ENCODE results near the gene TMEM107. TPM values are rescaled to one million over a fixed set of nuclear protein-coding genes. Genes with fewer than 3 reads are reported as not detected.
A peak's percentile ranks its signal among the peaks of the same experiment; 100 is the strongest.

Gene TMEM107
- total and polyA plus RNA-seq, 2 experiments from 2014 or later, result 40.7 to 54.6 TPM

DNA sequence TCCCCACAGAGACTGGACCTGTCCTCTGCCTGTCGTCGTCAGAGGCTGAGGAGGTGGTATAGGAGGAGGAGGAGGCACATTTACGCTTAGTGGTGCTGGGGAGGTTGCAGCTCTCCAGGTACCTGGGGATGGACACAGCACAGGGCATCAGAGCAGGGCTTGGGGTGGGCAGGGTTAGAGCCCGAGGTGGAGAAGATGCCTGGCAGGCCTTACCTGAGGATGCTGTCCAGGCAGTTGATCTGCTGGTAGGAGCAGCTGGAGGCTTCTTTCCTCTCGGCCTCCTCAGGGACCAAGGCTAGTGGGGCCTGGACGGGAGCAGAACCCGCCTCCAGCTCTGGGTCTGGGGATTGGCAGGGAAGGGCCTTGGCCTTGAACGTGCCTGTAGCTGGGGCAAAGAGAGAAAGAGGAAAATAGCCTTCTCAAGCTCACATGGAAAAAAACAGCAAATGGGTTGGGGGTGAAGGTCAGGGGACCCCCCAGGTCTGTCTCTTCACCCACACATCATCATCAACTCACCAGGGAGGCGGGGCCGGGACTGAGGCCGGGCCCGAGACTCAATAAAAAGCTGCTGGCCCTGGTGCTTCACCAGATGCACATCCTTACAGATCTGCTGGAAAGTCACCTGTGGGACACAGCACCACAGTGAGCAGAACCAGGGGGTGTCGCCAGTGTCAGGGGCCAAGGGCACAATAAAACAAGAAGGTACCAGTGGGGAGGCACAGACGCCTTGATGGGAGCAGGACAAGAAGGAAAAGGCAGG is 29.6 kb downstream of the TMEM107 start:
- peaks cover 17% of the 10 kb centered on the region for H3K4me1 ChIP-seq (ENCODE audit: low read depth)
- H3K36me3 ChIP-seq, result peaks cover 69% of the 10 kb centered on the region
- no peak overlapping the region for H3K27ac ChIP-seq
- no peaks in the 10 kb centered on the region for H3K9me3 ChIP-seq (ENCODE audit: low read depth)
- TF ChIP-seq, protein P1, sequence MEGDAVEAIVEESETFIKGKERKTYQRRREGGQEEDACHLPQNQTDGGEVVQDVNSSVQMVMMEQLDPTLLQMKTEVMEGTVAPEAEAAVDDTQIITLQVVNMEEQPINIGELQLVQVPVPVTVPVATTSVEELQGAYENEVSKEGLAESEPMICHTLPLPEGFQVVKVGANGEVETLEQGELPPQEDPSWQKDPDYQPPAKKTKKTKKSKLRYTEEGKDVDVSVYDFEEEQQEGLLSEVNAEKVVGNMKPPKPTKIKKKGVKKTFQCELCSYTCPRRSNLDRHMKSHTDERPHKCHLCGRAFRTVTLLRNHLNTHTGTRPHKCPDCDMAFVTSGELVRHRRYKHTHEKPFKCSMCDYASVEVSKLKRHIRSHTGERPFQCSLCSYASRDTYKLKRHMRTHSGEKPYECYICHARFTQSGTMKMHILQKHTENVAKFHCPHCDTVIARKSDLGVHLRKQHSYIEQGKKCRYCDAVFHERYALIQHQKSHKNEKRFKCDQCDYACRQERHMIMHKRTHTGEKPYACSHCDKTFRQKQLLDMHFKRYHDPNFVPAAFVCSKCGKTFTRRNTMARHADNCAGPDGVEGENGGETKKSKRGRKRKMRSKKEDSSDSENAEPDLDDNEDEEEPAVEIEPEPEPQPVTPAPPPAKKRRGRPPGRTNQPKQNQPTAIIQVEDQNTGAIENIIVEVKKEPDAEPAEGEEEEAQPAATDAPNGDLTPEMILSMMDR (IDR thresholded peaks at IDR 0.05; ENCODE audit: low read depth, low read length), result no peak
- H3K27me3 ChIP-seq, result no peaks in the 10 kb centered on the region
- H3K4me3 ChIP-seq, result no peak overlapping the region
- no peak for DNase-seq (ENCODE audit: low read depth in 1 of 2, low spot score in 1 of 2)

DNA sequence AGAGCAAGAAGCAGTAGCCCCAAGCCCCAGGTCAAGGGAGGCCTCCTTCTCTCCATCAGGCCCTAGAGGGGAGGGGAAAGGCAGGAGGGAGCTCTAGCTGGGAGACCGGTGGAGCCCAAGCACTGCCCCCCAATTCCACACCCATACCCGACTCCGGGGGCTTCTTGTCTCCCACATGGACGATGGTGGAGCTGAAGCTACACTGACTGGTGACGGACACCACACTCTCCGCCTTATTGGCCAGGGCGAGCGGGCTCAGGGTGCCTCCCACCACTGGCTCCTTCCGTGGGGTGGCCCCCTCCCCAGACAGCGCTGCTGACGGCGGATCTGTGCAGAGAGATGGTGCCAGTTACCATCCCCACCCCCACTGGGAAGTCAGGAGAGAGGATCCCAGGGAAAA is 30.4 kb downstream of the TMEM107 start:
- H3K4me3 ChIP-seq, result no peak overlapping the region
- H3K27ac ChIP-seq, result peak overlapping the region; percentile 39
- no peaks in the 10 kb centered on the region for H3K9me3 ChIP-seq (ENCODE audit: low read depth)
- H3K36me3 ChIP-seq, result peaks cover 72% of the 10 kb centered on the region
- DNase-seq (ENCODE audit: low read depth in 1 of 2, low spot score in 1 of 2), result no peak
- no peaks in the 10 kb centered on the region for H3K27me3 ChIP-seq
- TF ChIP-seq, protein P1 (IDR thresholded peaks at IDR 0.05; ENCODE audit: low read depth, low read length), result no peak
- H3K4me1 ChIP-seq (ENCODE audit: low read depth), result peaks cover 15% of the 10 kb centered on the region

DNA sequence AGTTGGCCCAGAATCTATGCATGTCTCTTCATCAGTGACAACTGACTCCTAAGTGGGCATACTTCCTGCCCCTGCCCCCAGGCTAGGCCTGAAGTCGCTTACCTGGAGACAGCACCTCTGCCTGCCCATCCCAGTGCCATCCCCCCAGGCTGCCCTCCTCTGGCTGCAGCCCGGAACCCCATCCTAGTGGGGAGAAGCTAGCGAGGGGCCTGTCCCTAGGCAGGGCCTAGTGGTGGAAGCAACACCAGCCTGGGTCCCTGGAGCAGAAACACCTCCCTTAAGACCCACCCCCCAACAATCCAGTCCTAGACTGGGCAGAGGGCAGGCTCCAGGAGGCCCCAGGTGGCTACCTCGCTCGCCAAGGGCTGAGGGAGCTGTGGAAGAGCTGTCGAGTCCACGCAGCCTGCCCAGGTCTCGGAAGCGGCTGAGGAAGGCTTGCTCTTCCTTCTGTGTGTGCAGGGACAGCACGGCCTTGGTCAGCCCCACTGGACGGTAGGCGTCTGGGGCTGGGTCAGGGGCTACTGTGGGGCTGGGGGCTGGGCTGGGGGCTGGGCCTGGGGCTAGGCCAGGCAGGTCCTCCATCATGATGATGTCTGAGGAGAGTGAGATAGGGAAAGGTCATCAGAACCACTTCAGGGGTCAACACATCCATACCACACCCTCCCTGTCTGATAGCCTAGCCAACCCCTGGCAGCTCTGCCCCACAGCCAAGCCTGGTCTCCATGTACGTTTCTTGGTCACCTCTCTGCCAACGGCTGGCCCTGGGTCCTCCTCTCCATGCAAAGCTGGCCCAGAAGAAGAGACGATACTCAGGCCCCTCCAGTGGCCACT is 31.6 kb downstream of the TMEM107 start:
- no peaks in the 10 kb centered on the region for H3K9me3 ChIP-seq (ENCODE audit: low read depth)
- no peaks in the 10 kb centered on the region for H3K27me3 ChIP-seq
- peaks cover 68% of the 10 kb centered on the region for H3K36me3 ChIP-seq
- DNase-seq (ENCODE audit: low read depth in 1 of 2, low spot score in 1 of 2), result no peak
- H3K4me3 ChIP-seq, result no peak overlapping the region
- H3K27ac ChIP-seq, result peak overlapping the region; percentile 57
- TF ChIP-seq, protein P1 (IDR thresholded peaks at IDR 0.05; ENCODE audit: low read depth, low read length), result no peak
- H3K4me1 ChIP-seq (ENCODE audit: low read depth), result peaks cover 8% of the 10 kb centered on the region

DNA sequence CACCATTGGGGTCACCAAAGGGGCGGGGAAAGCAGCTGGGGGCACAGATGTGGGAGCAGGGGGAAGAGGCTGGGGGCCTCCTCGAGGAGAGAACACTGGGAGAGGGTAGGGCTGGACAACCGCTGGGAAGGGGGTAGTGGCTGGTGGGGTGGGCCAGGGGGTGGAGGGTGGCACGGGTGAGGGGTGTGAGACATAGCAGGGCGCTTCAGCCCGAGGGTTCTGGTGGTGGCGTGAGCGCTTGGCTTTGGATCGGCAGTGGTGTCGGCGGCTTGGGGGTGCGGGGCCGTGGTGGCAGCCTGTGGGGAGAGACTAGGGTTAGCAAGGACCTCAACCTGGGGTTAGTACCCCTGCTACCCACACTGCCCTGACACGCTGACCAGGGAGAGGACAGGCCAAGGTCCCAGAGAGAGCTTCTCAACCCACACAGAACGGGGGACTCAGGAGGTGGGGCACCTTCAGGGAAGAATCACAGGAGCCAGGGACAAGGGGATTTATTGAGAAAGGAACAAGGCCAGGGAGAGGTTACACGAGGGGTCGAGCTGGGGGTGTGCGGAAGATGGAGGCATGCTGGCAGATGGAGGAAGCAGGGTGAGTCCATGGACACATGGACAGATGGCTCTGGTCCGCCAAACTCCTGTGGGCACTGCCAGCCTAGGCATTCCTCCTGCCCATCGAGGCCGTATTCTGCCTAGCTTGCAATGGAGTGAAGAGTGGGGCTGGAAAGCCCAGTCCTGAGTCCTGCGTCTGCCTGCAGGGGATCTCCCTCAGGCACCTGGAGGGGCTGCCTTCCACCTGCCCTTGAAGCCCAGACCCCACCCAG is 32.4 kb downstream of the TMEM107 start:
- H3K27ac ChIP-seq, result no peak overlapping the region
- H3K4me1 ChIP-seq (ENCODE audit: low read depth), result peaks cover 5% of the 10 kb centered on the region
- H3K27me3 ChIP-seq, result no peaks in the 10 kb centered on the region
- no peak overlapping the region for H3K4me3 ChIP-seq
- no peak for DNase-seq (ENCODE audit: low read depth in 1 of 2, low spot score in 1 of 2)
- TF ChIP-seq, protein P1 (IDR thresholded peaks at IDR 0.05; ENCODE audit: low read depth, low read length), result no peak
- peaks cover 63% of the 10 kb centered on the region for H3K36me3 ChIP-seq
- H3K9me3 ChIP-seq (ENCODE audit: low read depth), result no peaks in the 10 kb centered on the region

DNA sequence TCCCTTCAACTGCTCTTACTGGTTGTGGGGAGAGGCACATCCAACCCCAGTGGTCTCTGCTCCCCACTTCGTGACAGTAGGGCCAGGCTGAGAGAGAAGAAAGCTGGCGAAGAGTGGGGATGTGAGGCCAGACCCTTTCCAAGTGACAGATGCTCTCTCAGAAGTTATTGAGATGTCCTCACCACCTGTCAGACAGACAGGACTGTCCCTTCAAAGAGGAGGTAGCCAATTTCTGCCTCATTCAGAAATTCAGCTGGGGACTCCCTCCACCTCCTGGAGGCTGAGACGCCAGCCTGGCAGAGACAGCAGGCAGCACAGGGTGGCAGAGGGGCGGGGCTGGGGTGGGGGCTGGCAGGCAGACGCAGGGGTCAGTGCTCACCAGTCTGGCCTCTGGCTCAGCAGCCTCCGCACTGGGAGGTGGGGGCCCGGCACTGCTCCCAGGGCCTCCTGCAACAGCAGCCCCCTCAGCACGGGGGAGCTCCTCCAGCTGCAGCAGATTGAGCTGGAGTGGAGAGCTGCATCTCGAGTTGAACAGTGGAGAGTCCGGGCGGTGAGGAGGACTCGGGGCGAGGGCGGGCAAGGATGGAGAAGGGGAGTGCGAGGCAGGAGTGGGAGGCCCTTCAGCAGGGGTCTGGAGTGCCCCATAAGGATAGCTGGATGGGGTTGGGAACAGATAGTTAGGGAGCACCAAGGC is 33.1 kb downstream of the TMEM107 start:
- no peak overlapping the region for H3K4me3 ChIP-seq
- H3K27me3 ChIP-seq, result no peaks in the 10 kb centered on the region
- H3K9me3 ChIP-seq (ENCODE audit: low read depth), result no peaks in the 10 kb centered on the region
- DNase-seq (ENCODE audit: low read depth in 1 of 2, low spot score in 1 of 2), result no peak
- peaks cover 56% of the 10 kb centered on the region for H3K36me3 ChIP-seq
- peaks cover 5% of the 10 kb centered on the region for H3K4me1 ChIP-seq (ENCODE audit: low read depth)
- H3K27ac ChIP-seq, result no peak overlapping the region
- TF ChIP-seq, protein P1 (IDR thresholded peaks at IDR 0.05; ENCODE audit: low read depth, low read length), result no peak
